HCT116 (cell line): ENCODE measurements around the gene YIPF4. TPM values are rescaled to one million over a fixed set of nuclear protein-coding genes. Genes with fewer than 3 reads are reported as not detected.
"Not testable (repeated sequence)": the region's sequence is repeated elsewhere in the genome, so short reads cannot be mapped to it uniquely, and the experiment has no call there.

Experiments
- ATAC-seq: fragments of 200-7000 bp; cut with Tn5 transposase; 2 replicates; pipeline ENCODE4 v1.9.1; 2020; ENCODE audit warnings: mild to moderate bottlenecking, moderate library complexity
- BruUV-seq: library from RNA; stranded (reverse); fragments of 400-500 nt; replicated peaks from 2 replicates; lab custom pipeline; 2021; lab: Mats Ljungman, UMichigan
- CTCF ChIA-PET: fragments of 300-600 bp; sonication (Branson Sonifier 250); formaldehyde crosslinking; loops from one replicate; lab custom pipeline; 2021; ENCODE audit warnings: antibody characterized with exemption; lab: Charles Lee
- POLR2A ChIA-PET: fragments of 300-600, 350-600 bp; sonication (Branson Sonifier 250); formaldehyde crosslinking; loops from one replicate; lab custom pipeline; 2021; ENCODE audit warnings: antibody characterized with exemption; lab: Charles Lee
- RAD21 ChIA-PET, 2 experiments: fragments of 300-600 bp; sonication (Branson Sonifier 250); formaldehyde crosslinking; loops; one replicate each; lab custom pipeline; 2023; ENCODE audit warnings: low total read pairs in 2 of 2; ENCODE audit not compliant: uncharacterized antibody in 2 of 2, unreplicated experiment in 2 of 2, low non-redundant PET in 1 of 2; lab: Charles Lee
- DNase-seq: peaks from one replicate; pipeline ENCODE4 v3.0.0-alpha.2; 2010; ENCODE audit warnings: low read depth, low spot score
- H2AFZ ChIP-seq: fragments of 200-600 bp; shearing (Covaris generic), sonication (generic); 2 replicates; pipeline ENCODE4 v1.6.1; 2017; ENCODE audit warnings: low read depth, mixed run types, mixed read lengths, antibody characterized with exemption, low read length; ENCODE audit not compliant: poor library complexity, severe bottlenecking
- H3K27ac ChIP-seq: 2 replicates; pipeline ENCODE4 v1.5.1; 2012; ENCODE audit warnings: low read depth, low read length
- H3K27me3 ChIP-seq: fragments of 200-600 bp; sonication (generic); 2 replicates; pipeline ENCODE4 v1.6.1; 2016; ENCODE audit warnings: mixed run types, low read length, mixed read lengths; ENCODE audit not compliant: insufficient read depth
- H3K36me3 ChIP-seq, 2 experiments: fragments of 200-500 bp in 1 of 2; fragments of 200-600 bp in 1 of 2; sonication (Bioruptor generic) in 1 of 2; sonication (generic) in 1 of 2; 2 replicates each; pipeline versions ENCODE4 v1.5.1 to v1.6.1; 2014 to 2016; ENCODE audit warnings: low read length in 2 of 2, inconsistent platforms in 1 of 2, mixed read lengths in 1 of 2, mixed run types in 1 of 2; ENCODE audit not compliant: insufficient read depth in 2 of 2, control insufficient read depth in 1 of 2
- H3K4me1 ChIP-seq, 2 experiments: fragments of 200-600 bp in 1 of 2; sonication (generic) in 1 of 2; 2 replicates each; pipeline versions ENCODE4 v1.5.1 to v1.6.1; 2012 to 2017; ENCODE audit warnings: low read length in 2 of 2, inconsistent platforms in 1 of 2, mild to moderate bottlenecking in 1 of 2, mixed read lengths in 1 of 2, mixed run types in 1 of 2, moderate library complexity in 1 of 2; ENCODE audit not compliant: insufficient read depth in 2 of 2, control insufficient read depth in 1 of 2
- H3K4me2 ChIP-seq: fragments of 200-600 bp; sonication (generic); 2 replicates; pipeline ENCODE4 v1.6.1; 2017; ENCODE audit warnings: mixed run types, low read length, mixed read lengths
- H3K4me3 ChIP-seq, 2 experiments: fragments of 200-600 bp in 1 of 2; sonication (generic) in 1 of 2; replicated peaks in 1 of 2; 2 replicates each; pipeline ENCODE4 v1.5.1; 2011 to 2016; ENCODE audit warnings: low read length in 2 of 2, control low read depth in 1 of 2, low read depth in 1 of 2, mild to moderate bottlenecking in 1 of 2, mixed read lengths in 1 of 2, mixed run types in 1 of 2
- H3K79me2 ChIP-seq: fragments of 200-600 bp; sonication (generic); 2 replicates; pipeline ENCODE4 v1.6.1; 2017; ENCODE audit warnings: mild to moderate bottlenecking, mixed run types, low read length, moderate library complexity, mixed read lengths; ENCODE audit not compliant: insufficient read depth
- H3K9ac ChIP-seq: fragments of 200-600 bp; sonication (generic); 2 replicates; pipeline ENCODE4 v1.6.1; 2016; ENCODE audit warnings: low read length, mixed read lengths
- H3K9me2 ChIP-seq: fragments of 200-600 bp; sonication (generic), shearing (Covaris generic); 2 replicates; pipeline ENCODE4 v1.6.1; 2017; ENCODE audit warnings: mixed run types, mild to moderate bottlenecking, moderate library complexity; ENCODE audit not compliant: insufficient read depth
- H3K9me3 ChIP-seq, 2 experiments: fragments of 200-500 bp in 1 of 2; fragments of 200-600 bp in 1 of 2; sonication (Bioruptor generic) in 1 of 2; sonication (generic) in 1 of 2; 2 replicates each; pipeline ENCODE4 v1.6.1; 2014 to 2017; ENCODE audit warnings: low read length in 2 of 2, mixed read lengths in 2 of 2, inconsistent platforms in 1 of 2, low read depth in 1 of 2, mild to moderate bottlenecking in 1 of 2, mixed run types in 1 of 2, moderate library complexity in 1 of 2; ENCODE audit not compliant: control insufficient read depth in 1 of 2, insufficient read depth in 1 of 2
- H4K20me1 ChIP-seq: fragments of 200-600 bp; sonication (generic), shearing (Covaris generic); 2 replicates; pipeline ENCODE4 v1.6.1; 2017; ENCODE audit warnings: mixed run types, mild to moderate bottlenecking, moderate library complexity; ENCODE audit not compliant: insufficient read depth
- EGR1 ChIP-seq: IDR thresholded peaks from 2 replicates; pipeline ENCODE4 v1.6.1; 2012; ENCODE audit warnings: low read depth
- FOSL1 ChIP-seq: IDR thresholded peaks from 2 replicates; pipeline ENCODE4 v1.6.1; 2012; ENCODE audit warnings: low read depth
- MAX ChIP-seq: IDR thresholded peaks from 2 replicates; pipeline ENCODE4 v1.6.1; 2012
- REST ChIP-seq: IDR thresholded peaks from 2 replicates; pipeline ENCODE4 v1.6.1; 2012; ENCODE audit warnings: low read depth
- YY1 ChIP-seq: IDR thresholded peaks from 2 replicates; pipeline ENCODE4 v1.6.1; 2011; ENCODE audit warnings: low read length, low read depth, moderate library complexity, mild to moderate bottlenecking; ENCODE audit not compliant: insufficient replicate concordance; ENCODE audit errors: extremely low read depth
- ZFX ChIP-seq: fragments of 450-650 bp; IDR thresholded peaks from 2 replicates; pipeline ENCODE4 v1.6.1; 2017
- intact Hi-C: fragments of 100-400 bp; cut with micrococcal nuclease; formaldehyde crosslinking; loops from 2 replicates; pipeline ENCODE4 v1.10.0; 2022
- total RNA-seq: library from RNA; stranded (reverse); gene quantifications from one replicate; pipeline ENCODE4 v1.2.1, GENCODE V29; 2021; ENCODE audit not compliant: unreplicated experiment

The YIPF4 gene
- total RNA-seq, 1 experiment from 2014 or later = 29.8 TPM

DNA sequence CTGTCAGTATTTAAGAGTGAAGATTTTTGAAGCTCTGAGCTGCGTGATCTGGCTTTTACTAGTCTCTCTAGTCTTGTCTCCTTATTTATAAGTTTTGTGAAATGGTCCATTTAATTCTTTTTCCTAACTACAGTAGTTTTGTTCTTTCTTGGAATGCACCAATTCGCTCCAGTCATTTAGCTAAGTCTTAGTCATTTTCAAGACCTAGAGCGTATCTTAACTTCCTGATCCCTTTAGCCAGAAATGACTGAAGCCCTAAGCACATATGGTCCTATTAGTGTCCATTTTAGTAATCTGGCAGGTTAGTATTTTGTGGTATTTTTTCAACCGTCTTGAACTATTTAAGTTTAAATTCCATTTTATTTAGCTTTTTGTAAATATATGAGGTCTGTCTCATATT is 82.7 kb downstream of the YIPF4 start (continued):
- no peak for TF ChIP-seq REST
- no peak for TF ChIP-seq EGR1
- no peak for TF ChIP-seq MAX
- TF ChIP-seq ZFX = no peak
- no peak for TF ChIP-seq FOSL1
- TF ChIP-seq YY1 = no peak

GRCh38 chr2:32362997-32363396 is 85.3 kb downstream of the YIPF4 start:
- DNase-seq, RAD21 ChIA-PET, H3K27me3 ChIP-seq, H3K9ac ChIP-seq, H2AFZ ChIP-seq, H3K9me3 ChIP-seq, H3K4me2 ChIP-seq, BruUV-seq, intact Hi-C loops, ATAC-seq, H3K27ac ChIP-seq, H3K9me2 ChIP-seq, H3K4me3 ChIP-seq, CTCF ChIA-PET, POLR2A ChIA-PET: not testable (repeated sequence)
- peaks cover 2 to 11% of the 10 kb centered on the region in 2 experiments; a peak in 1 of 4 replicates for H3K36me3 ChIP-seq
- peaks cover 8 to 14% of the 10 kb centered on the region in 2 experiments; a peak in 3 of 4 replicates for H3K4me1 ChIP-seq
- H3K79me2 ChIP-seq = peaks cover 100% of the 10 kb centered on the region
- H4K20me1 ChIP-seq = peaks cover 10% of the 10 kb centered on the region; the same call in 1 of the 2 replicates
